GM10248 (cell line): ENCODE measurements around the gene ETF1.

Experiments
- CTCF ChIA-PET: fragments of 300-600 bp; sonication (Branson Sonifier 250); formaldehyde crosslinking; extraction: SDS; loops from one replicate; lab custom pipeline; 2021; ENCODE audit warnings: antibody characterized with exemption; lab: Yijun Ruan, JAX
- POLR2A ChIA-PET: fragments of 350-650 bp; sonication (Branson Sonifier 250); formaldehyde crosslinking; extraction: SDS; loops from one replicate; lab custom pipeline; 2020; ENCODE audit warnings: antibody characterized with exemption; lab: Yijun Ruan, JAX
- DNase-seq: peaks from one replicate; pipeline ENCODE4 v3.0.0; 2012; ENCODE audit errors: extremely low spot score
- TF ChIP-seq, protein P1 (sequence below): IDR thresholded peaks from 2 replicates; pipeline ENCODE4 v1.5.1; 2012; ENCODE audit warnings: mild to moderate bottlenecking, low read depth; ENCODE audit errors: extremely low read depth, missing control alignments, control extremely low read depth

ETF1 gene

GRCh38 chr5:138468966-138469539 is 74.0 kb downstream of the ETF1 start:
- no peak for DNase-seq
- CTCF ChIA-PET, result interaction anchor here (1.0 to 9.3 kb wide), 3 partner anchors 10 to 34 kb away, joined by 3 to 42 read pairs (median 3); no protein-coding TSS in a partner anchor
- POLR2A ChIA-PET, result interaction anchor here (0.6 kb wide), 1 partner anchor 9 kb away, joined by 4 read pairs; no protein-coding TSS in a partner anchor
- TF ChIP-seq, protein P1, sequence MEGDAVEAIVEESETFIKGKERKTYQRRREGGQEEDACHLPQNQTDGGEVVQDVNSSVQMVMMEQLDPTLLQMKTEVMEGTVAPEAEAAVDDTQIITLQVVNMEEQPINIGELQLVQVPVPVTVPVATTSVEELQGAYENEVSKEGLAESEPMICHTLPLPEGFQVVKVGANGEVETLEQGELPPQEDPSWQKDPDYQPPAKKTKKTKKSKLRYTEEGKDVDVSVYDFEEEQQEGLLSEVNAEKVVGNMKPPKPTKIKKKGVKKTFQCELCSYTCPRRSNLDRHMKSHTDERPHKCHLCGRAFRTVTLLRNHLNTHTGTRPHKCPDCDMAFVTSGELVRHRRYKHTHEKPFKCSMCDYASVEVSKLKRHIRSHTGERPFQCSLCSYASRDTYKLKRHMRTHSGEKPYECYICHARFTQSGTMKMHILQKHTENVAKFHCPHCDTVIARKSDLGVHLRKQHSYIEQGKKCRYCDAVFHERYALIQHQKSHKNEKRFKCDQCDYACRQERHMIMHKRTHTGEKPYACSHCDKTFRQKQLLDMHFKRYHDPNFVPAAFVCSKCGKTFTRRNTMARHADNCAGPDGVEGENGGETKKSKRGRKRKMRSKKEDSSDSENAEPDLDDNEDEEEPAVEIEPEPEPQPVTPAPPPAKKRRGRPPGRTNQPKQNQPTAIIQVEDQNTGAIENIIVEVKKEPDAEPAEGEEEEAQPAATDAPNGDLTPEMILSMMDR, result no peak

- DNase-seq, result no peak
- ChIA-PET CTCF (interaction anchor here (1.2 to 9.3 kb wide), 2 partner anchors 30 to 35 kb away, joined by 3 to 42 read pairs; no protein-coding TSS in a partner anchor), POLR2A (interaction anchor here (1.5 kb wide), 1 partner anchor 10 kb away, joined by 9 read pairs; no protein-coding TSS in a partner anchor)
- TF ChIP-seq, protein P1, result no peak
Measured at GRCh38 chr5:138468133-138468965, 74.7 kb downstream of the ETF1 start.

DNA sequence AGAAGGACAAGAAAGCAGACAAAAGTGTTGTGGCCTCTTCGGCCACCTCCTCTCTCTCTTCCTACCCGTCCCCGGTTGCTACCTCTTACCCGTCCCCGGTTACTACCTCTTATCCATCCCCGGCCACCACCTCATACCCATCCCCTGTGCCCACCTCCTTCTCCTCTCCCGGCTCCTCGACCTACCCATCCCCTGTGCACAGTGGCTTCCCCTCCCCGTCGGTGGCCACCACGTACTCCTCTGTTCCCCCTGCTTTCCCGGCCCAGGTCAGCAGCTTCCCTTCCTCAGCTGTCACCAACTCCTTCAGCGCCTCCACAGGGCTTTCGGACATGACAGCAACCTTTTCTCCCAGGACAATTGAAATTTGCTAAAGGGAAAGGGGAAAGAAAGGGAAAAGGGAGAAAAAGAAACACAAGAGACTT is 75.3 kb downstream of the ETF1 start:
- POLR2A ChIA-PET, result interaction anchor here (1.5 kb wide), 1 partner anchor 9 kb away, joined by 9 read pairs; no protein-coding TSS in a partner anchor

DNA sequence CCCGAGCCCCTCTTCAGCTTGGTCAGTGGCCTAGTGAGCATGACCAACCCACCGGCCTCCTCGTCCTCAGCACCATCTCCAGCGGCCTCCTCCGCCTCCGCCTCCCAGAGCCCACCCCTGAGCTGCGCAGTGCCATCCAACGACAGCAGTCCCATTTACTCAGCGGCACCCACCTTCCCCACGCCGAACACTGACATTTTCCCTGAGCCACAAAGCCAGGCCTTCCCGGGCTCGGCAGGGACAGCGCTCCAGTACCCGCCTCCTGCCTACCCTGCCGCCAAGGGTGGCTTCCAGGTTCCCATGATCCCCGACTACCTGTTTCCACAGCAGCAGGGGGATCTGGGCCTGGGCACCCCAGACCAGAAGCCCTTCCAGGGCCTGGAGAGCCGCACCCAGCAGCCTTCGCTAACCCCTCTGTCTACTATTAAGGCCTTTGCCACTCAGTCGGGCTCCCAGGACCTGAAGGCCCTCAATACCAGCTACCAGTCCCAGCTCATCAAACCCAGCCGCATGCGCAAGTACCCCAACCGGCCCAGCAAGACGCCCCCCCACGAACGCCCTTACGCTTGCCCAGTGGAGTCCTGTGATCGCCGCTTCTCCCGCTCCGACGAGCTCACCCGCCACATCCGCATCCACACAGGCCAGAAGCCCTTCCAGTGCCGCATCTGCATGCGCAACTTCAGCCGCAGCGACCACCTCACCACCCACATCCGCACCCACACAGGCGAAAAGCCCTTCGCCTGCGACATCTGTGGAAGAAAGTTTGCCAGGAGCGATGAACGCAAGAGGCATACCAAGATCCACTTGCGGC is 75.9 kb downstream of the ETF1 start:
- TF ChIP-seq, protein P1, result no peak
- ChIA-PET CTCF (interaction anchor here (1.0 to 10.3 kb wide), 3 partner anchors 9 to 36 kb away, joined by 3 to 152 read pairs (median 42); no protein-coding TSS in a partner anchor), POLR2A (interaction anchor here (1.5 kb wide), 1 partner anchor 9 kb away, joined by 9 read pairs; no protein-coding TSS in a partner anchor)
- no peak for DNase-seq

More for the DNA sequence above, 75.3 kb downstream of the ETF1 start:
- DNase-seq, result no peak
- TF ChIP-seq, protein P1, result no peak
- CTCF ChIA-PET, result interaction anchor here (9.3 kb wide), 1 partner anchor 36 kb away, joined by 42 read pairs; no protein-coding TSS in a partner anchor

GRCh38 chr5:138466125-138466899 is 76.7 kb downstream of the ETF1 start:
- ChIA-PET CTCF (interaction anchor here (1.0 to 10.3 kb wide), 5 partner anchors 10 to 114 kb away, joined by 3 to 152 read pairs (median 7); partner anchors contain the start of gene KDM3B), POLR2A (interaction anchor here (0.6 to 2.2 kb wide), 23 partner anchors 8 to 1170 kb away, joined by 3 to 16 read pairs (median 7); partner anchors contain the start of genes CDC25C, ETF1, FAM53C and HSPA9)
- DNase-seq, result no peak
- TF ChIP-seq, protein P1, result no peak
